BJ (cell line): ENCODE results near the gene CTNND2. TPM values are rescaled to one million over a fixed set of nuclear protein-coding genes. Genes with fewer than 3 reads are reported as not detected.

ENCODE experiments used
- CTCF ChIA-PET: fragments of 350-600 bp; formaldehyde crosslinking; extraction: SDS; loops from one replicate; lab custom pipeline; 2021; ENCODE audit warnings: antibody characterized with exemption, inconsistent platforms; lab: Yijun Ruan, JAX
- POLR2A ChIA-PET: fragments of 300-600 bp; sonication (Branson Sonifier 250); formaldehyde crosslinking; extraction: SDS; loops from one replicate; lab custom pipeline; 2021; ENCODE audit warnings: antibody characterized with exemption; lab: Charles Lee
- DNase-seq: peaks from one replicate; pipeline ENCODE4 v3.0.0-alpha.2; 2011; ENCODE audit warnings: low read depth
- H3K27me3 ChIP-seq: 2 replicates; pipeline ENCODE4 v1.6.0; 2011; ENCODE audit warnings: low read length; ENCODE audit not compliant: control insufficient read depth, insufficient read depth
- H3K36me3 ChIP-seq: 2 replicates; pipeline ENCODE4 v1.5.1; 2011; ENCODE audit warnings: low read length; ENCODE audit not compliant: control insufficient read depth, insufficient read depth
- H3K4me3 ChIP-seq: 2 replicates; pipeline ENCODE4 v1.5.1; 2011; ENCODE audit warnings: low read depth, mild to moderate bottlenecking, control low read depth, low read length
- polyA plus RNA-seq: library from polyadenylated mRNA; depleted of rRNA; stranded (reverse); fragments of >200 nt; gene quantifications from 2 replicates; pipeline ENCODE4 v1.2.3, GENCODE V29; 2011
- TF ChIP-seq, protein P1 (sequence below): IDR thresholded peaks from 2 replicates; pipeline ENCODE4 v1.5.1; 2011; ENCODE audit warnings: low read depth, mild to moderate bottlenecking, control low read depth, inconsistent platforms, low read length, moderate library complexity; ENCODE audit not compliant: insufficient read depth

CTNND2 gene
- polyA plus RNA-seq, 1 experiment = not detected

DNA sequence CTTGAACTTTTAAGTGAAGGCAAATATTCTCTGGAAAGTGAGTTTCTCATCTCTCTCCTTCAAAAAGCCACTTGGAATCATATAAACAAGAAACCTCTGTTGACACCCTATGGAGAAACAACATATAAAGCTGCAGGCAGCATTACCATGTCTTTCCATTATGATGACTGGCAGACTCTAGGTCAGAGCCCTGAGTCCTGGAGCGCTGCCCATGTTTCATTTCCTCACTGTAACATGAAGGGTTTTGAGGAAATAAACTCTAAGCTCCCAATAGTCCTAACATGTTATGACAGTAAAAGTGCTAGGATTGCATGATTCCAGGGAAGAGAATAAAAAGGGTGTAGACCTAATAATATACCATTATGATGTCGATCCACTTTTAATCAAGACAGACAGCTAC, 220.6 kb downstream of the CTNND2 start:
- CTCF ChIA-PET = no interaction called here
- TF ChIP-seq, protein P1, sequence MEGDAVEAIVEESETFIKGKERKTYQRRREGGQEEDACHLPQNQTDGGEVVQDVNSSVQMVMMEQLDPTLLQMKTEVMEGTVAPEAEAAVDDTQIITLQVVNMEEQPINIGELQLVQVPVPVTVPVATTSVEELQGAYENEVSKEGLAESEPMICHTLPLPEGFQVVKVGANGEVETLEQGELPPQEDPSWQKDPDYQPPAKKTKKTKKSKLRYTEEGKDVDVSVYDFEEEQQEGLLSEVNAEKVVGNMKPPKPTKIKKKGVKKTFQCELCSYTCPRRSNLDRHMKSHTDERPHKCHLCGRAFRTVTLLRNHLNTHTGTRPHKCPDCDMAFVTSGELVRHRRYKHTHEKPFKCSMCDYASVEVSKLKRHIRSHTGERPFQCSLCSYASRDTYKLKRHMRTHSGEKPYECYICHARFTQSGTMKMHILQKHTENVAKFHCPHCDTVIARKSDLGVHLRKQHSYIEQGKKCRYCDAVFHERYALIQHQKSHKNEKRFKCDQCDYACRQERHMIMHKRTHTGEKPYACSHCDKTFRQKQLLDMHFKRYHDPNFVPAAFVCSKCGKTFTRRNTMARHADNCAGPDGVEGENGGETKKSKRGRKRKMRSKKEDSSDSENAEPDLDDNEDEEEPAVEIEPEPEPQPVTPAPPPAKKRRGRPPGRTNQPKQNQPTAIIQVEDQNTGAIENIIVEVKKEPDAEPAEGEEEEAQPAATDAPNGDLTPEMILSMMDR = no peak
- Histone ChIP-seq H3K4me3 (no peak overlapping the region), H3K36me3 (no peaks in the 10 kb centered on the region), H3K27me3 (no peaks in the 10 kb centered on the region)
- POLR2A ChIA-PET = no interaction called here
- no peak for DNase-seq

DNA sequence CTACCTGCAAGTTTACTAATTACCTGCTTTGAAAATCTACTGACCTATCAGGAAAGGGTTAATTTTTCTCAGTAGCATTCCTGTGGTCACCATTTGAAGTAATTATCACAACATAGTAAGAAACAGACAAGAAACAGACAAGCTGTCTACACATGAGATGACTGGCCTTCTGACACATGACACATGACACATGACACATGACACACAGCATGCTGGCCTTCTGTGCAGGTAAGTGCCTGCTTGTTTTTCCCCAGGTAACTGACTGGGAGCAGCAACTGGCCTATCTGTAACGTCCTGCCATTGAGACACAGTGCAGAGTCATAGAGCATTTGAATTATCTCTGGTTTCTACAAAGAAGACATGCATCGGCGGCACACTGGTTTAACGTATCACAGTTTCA, 222.4 kb downstream of the CTNND2 start:
- TF ChIP-seq, protein P1 = no peak
- no peak for DNase-seq
- CTCF ChIA-PET = interaction anchor here (0.8 kb wide), 1 partner anchor 12 kb away, joined by 3 read pairs; no protein-coding TSS in a partner anchor
- POLR2A ChIA-PET = no interaction called here
- Histone ChIP-seq H3K36me3 (no peaks in the 10 kb centered on the region), H3K27me3 (no peaks in the 10 kb centered on the region), H3K4me3 (no peak overlapping the region)

DNA sequence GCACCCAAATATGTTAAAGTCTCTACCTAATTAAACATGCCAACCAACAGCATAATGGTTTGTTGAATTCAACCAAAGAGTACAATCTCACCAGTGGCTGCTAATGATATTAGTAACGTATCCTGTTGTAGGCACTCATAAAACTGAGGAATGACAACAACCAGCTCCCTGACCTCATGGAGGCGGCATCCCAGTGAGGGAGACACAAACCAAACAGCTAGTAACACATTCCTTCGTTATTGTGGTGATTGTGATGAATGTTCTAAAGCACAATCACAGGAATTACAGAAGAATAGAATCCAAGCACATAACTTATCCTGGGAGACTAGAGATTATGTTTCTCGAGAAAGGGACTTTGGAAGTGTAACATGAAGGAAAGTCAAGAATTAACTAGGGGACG, 224.6 kb downstream of the CTNND2 start:
- TF ChIP-seq, protein P1 = no peak
- H3K27me3 ChIP-seq = no peaks in the 10 kb centered on the region
- no peak for DNase-seq
- ChIA-PET POLR2A (no interaction called here), CTCF (no interaction called here)
- no peaks in the 10 kb centered on the region for H3K36me3 ChIP-seq
- H3K4me3 ChIP-seq = no peak overlapping the region

DNA sequence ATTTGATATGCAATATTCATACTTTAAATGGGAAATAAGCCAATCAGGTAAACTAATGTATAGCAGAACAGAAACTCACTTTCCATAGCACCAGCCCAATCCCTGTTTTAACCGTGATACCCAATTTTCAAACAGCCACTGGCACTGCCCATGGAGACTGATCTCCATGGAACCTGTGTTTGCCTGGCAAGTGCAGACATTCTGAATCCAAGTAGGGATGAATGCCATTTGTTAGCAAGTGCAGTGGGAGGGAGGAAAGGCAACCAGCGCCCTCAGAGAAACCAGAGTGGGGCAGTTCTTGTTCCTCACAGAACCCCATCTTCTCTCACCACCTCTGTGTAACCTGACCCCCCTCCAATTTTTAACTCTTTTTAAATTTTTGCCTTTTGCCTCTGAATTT, 229.1 kb downstream of the CTNND2 start:
- no peak for DNase-seq
- TF ChIP-seq, protein P1 = no peak
- no peaks in the 10 kb centered on the region for H3K27me3 ChIP-seq
- CTCF ChIA-PET = no interaction called here
- H3K4me3 ChIP-seq = no peak overlapping the region
- POLR2A ChIA-PET = no interaction called here
- H3K36me3 ChIP-seq = no peaks in the 10 kb centered on the region

DNA sequence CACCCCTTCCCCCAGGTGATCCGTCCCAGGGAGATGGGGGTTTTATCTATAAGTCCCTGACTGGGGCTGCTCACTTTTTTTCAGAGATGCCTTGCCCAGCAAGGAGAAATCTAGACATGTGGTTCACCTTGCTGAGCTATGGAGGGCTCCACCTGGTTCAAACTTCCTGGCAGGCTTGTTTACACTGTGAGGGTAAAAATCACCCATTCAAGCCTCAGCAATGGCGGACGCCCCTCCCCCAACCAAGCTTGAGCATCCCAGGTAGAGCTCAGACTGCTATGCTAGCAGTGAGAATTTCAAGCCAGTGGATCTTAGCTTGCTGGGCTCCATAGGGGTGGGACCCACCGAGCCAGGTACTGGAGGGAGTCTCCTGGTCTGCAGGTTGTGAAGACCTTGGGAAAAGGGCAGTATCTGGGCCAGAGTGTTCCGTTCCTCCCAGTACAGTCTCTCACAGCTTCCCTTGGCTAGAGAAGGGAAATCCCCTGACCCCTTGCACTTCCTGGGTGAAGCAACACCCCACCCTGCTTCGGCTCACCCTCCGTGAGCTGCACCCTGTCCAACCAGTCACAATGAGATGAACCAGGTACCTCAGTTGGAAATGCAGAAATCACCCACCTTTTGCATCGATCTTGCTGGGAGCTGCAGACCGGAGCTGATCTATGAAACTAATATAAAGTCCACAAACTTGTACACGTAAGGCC, 231.7 kb downstream of the CTNND2 start:
- Histone ChIP-seq H3K4me3 (no peak overlapping the region), H3K36me3 (no peaks in the 10 kb centered on the region), H3K27me3 (no peaks in the 10 kb centered on the region)
- TF ChIP-seq, protein P1 = no peak
- no peak for DNase-seq
- CTCF ChIA-PET = no interaction called here
- POLR2A ChIA-PET = no interaction called here
